GM21786 (cell line): ENCODE results near the gene UBE2U.

ENCODE experiments used
- ATAC-seq: cut with Tn5 transposase; IDR thresholded peaks from one replicate; pipeline ENCODE4 v1.9.1; 2021; ENCODE audit not compliant: unreplicated experiment

The UBE2U gene, protein sequence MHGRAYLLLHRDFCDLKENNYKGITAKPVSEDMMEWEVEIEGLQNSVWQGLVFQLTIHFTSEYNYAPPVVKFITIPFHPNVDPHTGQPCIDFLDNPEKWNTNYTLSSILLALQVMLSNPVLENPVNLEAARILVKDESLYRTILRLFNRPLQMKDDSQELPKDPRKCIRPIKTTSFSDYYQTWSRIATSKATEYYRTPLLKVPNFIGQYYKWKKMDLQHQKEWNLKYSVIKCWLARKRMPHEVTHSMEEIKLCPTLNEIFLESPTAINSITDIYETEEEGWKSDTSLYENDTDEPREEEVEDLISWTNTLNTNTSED

DNA sequence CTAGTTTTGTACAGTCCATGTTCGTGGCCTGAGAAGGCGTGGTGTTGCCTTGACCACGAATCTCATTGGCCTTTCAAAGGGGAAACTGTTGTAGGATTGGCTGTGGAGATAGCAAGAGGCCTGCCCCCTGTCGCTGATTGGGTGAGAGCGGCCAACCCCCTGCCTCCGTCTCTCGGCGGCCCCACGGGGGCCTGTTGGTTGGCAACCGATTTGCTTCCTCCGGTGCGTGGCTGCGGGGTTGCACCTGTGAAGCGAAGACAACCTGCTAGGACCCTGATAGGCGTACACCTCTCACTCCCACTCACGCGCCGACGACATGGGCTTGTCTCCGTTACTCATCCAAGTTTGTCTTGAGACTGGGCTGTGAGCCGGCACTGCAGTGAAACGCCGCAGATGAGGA, at the start of gene UBE2U:
Gene UBE2U (plus strand): TSS at position 204 of the 400 bp plus-strand sequence. CDS start 428 bp downstream, outside the sequence.
- ATAC-seq = no peak

DNA sequence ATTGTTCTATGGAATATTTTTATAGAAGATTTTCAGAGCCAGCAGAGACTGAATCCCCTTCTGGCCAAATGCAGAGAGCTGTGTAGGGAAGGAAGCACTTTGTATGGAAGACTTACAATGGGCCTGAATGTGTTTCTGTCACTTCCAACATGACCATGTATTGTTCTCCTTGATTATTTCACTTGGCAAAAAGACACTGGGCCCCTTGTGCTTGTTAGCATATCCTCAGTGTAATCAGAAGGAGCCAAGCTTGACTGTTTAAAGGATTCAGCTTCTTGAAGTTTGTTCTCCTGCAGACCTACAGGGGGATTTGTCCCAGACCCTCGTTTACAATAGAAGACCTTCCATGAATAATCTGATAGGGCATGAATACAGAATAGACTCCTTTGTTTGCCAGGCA, 48.1 kb upstream of the UBE2U start:
- no peak for ATAC-seq

DNA sequence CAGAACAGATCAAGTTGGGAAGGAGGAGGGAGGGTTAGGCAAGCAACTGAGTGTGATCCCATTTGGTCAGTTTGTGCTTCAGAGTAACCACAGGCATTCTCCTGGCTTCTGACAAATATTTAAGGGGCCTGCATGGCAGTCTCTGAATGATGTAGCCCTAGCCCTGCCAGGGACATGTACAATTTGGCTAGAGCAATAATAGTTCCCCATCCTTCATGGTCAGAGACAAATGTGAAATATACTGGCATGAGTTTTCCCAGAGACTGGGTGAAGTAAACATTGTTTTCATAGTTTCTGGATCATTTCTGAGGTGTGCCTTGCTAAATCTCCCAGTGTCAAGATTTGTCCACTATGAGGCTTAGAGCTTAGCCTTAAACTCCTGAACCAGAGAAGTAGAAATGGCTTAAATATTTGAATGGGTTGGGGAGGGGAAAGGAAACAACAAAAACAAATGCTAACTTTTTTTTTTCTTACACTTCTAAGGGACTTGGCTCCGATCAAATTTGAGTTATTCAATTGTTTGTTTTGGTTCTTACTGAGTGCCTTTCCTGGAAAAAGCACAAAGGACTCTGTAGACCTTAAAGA, 42.0 kb upstream of the UBE2U start:
- no peak for ATAC-seq

DNA sequence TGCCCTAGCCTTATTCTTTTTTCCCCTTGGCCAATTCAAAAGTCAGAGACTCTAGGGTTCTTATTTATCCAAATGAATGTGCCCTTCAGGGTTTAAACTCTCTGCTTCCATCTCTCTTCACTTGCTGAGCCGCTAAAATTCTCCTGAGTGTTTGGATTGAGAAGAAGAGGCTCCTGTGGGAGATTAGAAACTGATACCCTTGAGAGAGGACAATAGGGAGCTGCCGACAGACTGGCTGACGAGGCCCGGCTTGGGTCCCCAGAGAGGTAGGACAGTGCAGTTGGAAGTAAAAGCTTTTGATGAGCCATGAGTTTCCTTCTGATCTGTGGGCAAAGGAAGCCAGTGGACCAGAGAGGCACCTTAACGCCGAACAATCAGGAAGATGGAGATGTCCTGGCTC, 41.3 kb upstream of the UBE2U start:
- no peak for ATAC-seq

DNA sequence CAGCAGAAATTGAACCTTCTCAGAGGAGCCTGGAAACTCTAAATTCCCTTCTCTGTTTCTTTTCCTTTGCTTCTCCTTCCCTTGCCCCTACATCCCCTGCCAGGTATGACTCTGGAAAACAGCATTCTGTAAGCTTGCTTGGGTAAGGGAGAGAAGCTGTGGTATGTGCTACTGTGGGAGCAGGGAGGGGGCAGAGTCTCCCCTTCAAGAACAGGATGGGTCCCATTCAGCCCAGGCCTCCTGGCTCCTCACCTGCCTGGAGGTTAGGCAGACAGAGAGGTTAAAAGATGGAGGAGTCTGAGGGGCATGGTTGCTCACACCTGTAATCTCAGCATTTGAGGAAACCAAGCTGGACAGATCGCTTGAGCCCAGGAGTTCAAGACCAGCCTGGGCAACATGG, 40.6 kb upstream of the UBE2U start:
- no peak for ATAC-seq

DNA sequence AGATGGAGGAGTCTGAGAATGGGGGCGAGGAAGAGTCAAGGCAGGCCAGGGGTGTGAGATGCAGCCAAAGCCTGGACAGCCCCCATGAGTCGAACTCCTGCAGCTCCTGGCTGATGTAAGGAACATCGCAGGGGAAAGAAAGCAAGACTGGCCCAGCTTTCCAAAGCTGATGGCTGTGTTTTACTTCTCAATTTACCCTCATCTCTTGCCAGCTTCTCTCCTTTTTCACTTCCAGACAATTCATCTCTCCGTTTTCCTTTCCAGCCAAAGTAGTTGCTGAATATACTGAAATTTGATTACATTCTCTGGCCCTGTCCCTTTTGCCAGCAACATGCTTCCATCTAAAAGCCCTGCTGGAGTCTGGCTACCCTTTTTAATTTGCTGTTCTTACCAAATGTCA, 40.0 kb upstream of the UBE2U start:
- ATAC-seq = no peak

DNA sequence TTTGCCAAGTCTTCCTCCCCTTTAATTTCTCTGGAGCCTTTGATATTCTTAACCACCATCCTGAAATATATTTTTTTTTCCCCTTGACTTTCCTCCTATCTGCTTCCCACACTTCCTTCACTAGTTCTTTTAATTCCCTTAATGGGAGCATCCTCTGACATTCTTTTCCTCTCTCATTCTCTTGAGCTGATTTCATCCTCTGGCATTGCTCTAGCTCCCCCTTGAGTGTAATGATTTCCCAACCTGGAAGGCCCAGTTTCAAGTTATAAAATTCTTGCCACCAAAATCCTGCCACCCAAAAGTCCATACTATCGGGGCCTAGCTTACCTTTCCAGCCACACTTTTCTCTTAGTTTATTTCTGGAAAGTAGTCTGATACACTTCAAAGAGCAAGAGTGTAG, 39.5 kb upstream of the UBE2U start:
- ATAC-seq = no peak

DNA sequence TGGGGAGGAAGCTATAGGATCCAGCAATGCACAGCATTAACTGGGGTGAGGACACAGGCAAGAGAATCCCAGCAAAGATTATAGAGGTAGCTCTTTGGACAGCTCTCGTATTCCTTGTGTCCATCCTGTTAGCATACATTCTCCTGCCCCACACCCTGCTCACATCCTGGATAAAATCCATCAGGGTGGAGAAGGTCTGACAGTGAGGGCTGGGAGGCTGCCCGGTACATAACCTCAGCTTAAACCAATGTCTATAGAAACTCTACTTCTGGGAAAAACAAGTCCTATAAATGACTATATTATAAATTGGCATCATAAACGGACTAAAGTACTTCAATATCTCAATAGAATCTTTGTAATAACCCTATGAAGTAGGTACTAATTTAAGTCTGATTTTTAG, 36.8 kb upstream of the UBE2U start:
- ATAC-seq = no peak

DNA sequence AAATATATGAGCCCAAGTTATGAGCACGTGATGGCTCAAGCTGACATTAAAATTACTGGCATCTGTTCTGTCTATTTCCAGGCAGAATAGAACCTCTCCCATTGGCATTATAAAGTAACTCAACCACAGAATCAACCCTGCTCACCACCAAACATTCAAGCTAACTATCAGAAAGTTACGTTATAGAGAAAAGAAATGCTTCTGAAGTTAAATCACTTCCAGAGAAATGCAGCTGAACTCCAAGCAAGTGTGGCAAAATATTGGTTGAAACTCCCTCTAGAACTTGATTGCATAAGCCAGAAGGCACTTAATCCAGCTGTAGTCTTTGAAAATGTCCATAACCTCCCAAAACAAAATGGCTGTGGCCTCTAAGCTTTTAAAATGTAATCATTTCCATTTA, 36.2 kb upstream of the UBE2U start:
- ATAC-seq = no peak

DNA sequence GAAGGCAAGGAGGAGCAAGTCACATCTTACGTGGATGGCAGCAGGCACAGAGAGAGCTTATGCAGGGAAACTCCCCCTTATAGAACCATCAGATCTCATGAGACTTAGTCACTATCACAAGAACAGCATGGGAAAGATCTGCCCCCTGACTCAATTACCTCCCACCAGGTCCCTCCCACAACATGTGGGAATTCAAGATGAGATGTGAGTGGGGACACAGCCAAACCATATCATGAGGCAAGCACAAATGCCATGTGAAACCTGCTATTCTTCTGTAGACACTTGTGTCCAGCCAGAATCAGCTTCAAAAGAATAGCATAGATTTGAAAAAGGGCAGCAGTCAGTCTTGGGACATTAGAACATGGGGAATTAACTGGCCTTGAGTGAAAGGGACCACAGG, 32.2 kb upstream of the UBE2U start:
- no peak for ATAC-seq

DNA sequence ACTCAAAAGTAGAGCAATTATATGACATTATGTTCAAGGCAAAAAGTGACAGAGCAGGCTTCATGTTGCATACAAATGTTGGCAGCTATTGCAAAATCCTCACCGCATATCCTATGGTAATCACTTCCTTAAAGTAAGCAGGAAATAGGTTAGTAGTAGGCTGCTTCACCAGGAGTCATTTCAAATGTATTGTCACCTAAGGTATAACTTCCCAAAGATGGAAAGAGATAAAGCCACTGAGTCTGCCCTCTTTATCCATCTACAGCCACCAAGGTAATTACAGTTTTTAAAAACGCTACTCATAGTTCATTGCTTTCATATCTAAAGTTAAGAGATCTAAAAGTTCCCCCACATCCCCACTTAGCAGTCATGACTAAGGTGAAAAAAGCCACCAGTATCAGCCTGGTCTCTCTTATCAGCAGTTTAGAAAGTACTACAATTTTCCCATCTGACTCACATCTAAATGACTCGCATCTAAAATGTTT, 31.6 kb upstream of the UBE2U start:
- ATAC-seq = peak; percentile 77

DNA sequence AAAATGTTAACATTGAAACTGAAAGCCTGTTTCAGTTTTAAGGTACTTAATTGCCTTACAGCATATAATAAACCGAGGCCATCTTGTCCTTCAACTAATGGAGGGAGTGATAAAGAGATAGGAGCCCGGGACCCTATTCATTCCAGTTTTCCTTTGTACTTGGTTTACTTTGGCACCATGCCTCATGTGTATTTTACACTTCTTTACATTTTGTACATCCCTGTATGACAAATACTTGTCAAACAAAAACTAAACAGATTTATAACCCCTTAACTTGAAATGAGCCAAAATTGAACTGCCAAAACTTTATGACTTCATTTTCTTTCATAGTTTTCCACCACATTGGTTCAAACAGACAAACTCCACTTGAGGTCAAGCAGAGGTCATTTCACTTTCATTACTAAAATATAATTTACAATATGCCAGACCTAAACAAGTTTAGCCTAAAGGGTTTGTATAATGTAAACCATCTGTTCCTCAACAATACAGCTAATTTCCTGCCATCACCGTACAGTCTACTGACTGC, 30.9 kb upstream of the UBE2U start:
- ATAC-seq = peak; percentile 47

DNA sequence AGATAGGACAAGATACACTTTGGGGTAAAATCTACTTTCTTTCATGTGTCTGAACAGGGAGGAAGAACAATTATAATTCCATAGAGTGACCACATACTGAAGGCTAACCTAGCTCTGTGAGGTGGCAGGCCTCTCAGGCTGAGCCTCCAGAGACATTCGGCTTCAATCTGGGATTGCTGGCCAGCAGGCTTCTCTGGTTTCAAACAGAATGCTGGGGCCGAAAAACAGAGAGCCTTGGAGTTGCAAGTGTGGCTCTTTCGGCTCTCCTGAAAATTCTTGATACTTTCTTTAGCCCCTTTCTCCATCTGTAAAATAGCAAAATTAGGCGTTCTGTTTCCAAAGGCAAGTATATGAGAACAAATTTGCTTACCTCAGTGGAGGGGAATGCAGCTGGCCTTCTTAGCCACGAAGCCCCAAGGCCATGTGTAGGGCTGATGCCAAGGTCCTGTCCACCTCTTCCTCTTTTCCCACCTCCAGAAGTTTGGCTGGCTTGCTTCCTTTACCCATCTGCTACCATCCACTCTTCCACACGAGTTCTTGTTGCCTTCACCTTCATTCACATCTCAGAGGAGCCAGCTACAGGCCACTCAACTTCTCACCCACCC, 30.0 kb upstream of the UBE2U start:
- ATAC-seq = no peak

DNA sequence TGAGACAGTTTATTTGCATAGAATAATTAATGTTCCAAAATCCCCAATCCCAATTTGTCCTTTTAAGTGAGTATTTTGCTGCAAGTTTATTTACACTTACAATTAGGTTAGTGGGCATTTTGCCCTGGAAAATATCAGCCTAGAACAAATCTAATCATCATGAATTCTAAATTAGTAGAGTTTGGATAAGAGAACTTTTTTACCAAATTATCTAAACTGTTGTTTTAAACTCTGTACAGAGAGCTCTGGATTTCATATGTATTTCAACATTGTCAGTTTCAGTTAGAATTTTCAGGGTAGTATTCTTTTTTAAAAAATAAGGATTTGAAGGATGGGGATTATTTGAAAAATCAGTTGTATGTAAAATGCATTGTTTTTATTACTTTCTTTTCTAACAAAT, 27.8 kb upstream of the UBE2U start:
- no peak for ATAC-seq

DNA sequence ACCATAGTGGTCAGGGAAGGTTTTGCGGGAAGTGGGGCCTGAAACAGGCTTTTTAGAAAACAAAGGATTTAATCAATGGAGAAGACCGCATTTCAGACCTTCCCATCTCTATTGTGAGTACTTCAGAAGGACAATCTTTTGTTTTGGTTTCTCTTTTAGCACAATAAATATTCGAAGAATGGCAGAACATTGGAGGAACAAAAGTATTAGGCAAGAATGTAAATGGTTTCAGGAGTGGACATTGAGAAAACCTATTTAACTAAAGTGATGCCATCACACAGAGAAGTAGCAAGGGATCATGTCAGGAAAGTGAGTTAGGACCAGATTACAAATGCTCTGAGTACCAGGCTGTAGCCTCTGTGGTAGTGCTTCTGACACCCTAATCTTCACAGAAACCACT, 26.8 kb upstream of the UBE2U start:
- no peak for ATAC-seq

DNA sequence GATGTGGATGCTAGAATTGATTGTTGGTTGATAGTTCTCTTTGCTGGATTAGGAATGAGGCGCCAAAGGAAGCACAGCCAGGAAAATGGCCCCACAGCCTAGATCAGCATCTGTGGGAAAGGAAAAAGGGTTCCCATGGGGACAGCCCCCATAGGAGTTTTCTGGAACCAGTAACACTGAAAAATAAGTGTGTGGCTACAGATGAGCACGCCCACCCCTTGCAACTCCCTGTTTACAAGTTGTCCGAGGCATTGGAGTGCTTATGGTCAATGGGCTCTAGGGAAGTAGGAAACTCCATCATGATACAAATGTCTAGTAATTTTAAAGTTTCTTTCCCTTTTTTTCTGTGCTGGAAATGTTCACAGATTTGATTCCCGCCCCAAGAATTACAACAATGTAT, 23.8 kb upstream of the UBE2U start:
- no peak for ATAC-seq

DNA sequence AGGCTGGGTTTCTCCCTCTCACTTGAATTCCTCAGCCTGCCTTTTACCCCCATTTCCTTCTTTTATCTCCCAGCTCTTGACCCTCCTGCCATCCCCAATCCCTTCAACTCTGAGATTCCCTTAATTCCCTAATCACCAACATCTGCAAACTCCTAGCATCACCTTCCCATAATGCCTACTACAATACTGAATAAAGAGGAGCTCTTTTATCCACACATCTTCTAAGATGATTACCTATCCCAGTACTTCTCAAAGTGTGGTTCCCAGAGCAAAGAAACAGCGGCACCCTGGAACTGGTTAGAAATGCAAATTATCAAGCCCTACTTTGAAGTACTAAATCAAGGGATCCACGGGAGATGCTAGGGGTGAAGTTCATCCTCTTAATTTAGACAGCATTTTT, 21.2 kb upstream of the UBE2U start:
- ATAC-seq = no peak

DNA sequence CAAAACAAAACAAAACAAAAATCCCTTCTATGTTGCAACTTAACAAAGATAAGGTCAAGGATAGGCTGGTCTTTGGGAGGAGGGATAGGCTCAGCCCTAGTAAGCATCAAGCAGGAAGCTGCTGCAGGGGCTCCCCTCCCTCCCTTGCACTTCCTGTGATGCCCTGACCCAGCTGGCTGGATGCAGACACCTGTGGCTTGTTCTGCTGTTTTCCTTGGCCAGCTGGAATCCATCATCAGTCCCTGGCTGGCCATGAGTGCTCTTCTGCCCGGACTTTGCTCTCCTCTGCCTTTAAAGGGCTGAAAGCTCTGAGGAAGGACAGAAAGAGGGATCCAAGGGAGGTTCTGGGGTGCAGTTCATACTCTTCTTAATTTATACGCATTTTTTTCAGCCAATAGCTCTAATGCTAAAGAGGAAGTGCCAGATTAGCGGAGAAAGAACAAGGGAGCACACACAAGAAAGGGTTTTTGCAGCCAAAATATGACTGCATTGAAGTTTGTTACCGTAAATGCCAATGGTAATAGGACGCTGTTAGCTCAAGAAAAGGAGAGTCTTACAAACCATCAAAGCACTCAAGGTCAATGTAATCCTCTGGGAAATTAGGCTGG, 19.9 kb upstream of the UBE2U start:
- no peak for ATAC-seq

DNA sequence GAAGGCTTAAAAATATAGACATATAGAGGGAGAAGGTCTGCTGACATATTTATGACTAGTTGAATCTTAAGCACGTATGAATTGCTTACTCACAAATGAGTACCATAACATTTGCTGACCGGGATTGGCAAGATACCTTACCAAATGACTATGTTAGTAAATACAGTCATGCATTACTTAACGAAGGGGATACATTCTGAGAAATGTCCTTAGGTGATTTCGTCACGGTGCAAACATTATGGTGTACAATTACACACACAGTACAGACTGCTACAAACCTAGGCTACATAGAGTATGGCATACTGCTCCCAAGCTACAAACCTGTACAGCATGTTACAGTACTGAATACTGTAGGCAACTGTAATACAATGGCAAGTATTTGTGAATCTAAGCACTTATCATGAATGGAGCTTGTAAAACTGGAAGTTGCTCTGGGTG, 19.4 kb upstream of the UBE2U start:
- ATAC-seq = no peak

DNA sequence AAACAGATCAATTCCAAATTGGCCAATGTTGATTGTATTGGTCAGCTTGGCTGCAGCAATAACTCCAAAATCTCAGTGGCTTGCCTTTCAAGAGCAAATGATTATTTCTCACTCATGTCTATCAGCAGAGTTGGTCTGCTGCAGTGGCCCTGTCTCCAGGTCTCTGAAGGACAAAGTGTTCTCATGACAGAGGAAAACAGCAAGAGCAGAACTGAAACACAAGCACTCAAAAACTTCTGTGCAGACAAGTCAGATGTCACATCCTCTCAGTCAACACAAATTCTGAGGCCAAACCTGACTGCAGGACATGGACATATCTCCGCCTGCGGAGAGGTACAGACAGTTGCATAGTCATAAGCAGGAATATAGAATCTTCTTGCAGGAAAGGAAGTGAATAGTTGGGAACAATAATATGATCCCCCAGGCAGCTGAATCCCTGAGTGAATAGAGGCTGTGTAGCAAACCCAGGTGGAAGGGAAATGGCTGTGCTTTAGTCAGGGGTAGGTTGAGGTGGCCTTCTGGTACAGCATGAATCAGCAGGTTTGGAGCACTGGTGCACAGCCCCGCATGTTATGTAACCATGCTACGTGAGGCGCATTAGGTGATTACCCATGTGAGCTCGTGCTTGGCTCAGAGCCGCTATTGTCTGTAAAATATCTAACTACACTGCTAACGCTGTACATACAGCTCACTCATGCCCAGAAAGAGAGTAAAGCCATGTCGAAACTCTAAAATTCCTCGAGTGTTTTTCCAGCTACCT, 17.1 kb upstream of the UBE2U start:
- no peak for ATAC-seq

DNA sequence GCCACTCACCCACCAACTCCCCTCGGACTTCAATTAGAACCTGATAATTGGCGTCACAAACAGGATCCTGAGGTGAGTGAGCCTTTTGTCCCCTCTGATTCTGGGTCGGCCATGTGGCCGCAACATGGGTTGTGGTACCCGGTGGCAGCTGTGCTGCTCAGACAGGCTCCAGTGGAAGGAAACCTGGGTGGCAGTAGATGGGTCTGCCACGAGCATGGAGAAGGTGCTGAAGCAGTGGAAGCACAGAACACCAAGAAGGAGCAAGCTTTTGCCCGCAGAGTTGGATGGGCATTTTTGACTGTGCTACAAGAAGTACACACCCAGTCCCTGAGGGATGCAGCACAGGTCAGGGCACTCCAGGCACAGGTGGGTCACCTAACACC, 16.5 kb upstream of the UBE2U start:
- ATAC-seq = no peak
